Liver (tissue), 9 donors: ENCODE measurements around the gene CCDC85A. TPM values are rescaled to one million over a fixed set of nuclear protein-coding genes. Genes with fewer than 3 reads are reported as not detected.

Experiments used
- DNase-seq: peaks from one replicate; pipeline ENCODE4 v3.0.0-alpha.2; 2017; ENCODE audit warnings: low spot score
- H3K27ac ChIP-seq, 2 donors: one replicate each; pipeline ENCODE4 v1.7.0; 2013; ENCODE audit warnings: inconsistent platforms in 2 of 2, low read length in 2 of 2, control low read depth in 1 of 2, low read depth in 1 of 2, mild to moderate bottlenecking in 1 of 2
- H3K27me3 ChIP-seq, 4 donors: one replicate each; pipeline versions ENCODE4 v1.6.1 to v1.7.0; 2013; ENCODE audit warnings: low read length in 3 of 4, inconsistent platforms in 1 of 4, mild to moderate bottlenecking in 1 of 4, moderate library complexity in 1 of 4; ENCODE audit not compliant: control insufficient read depth in 4 of 4, insufficient read depth in 4 of 4
- H3K36me3 ChIP-seq, 4 donors: one replicate each; pipeline versions ENCODE4 v1.6.1 to v1.7.0; 2013; ENCODE audit warnings: low read length in 3 of 4, mild to moderate bottlenecking in 3 of 4, low read depth in 1 of 4, moderate library complexity in 1 of 4; ENCODE audit not compliant: control insufficient read depth in 4 of 4, insufficient read depth in 3 of 4
- H3K4me1 ChIP-seq, 4 donors: one replicate each; pipeline versions ENCODE4 v1.6.1 to v1.7.0; 2013; ENCODE audit warnings: low read length in 3 of 4, mild to moderate bottlenecking in 3 of 4, moderate library complexity in 1 of 4; ENCODE audit not compliant: control insufficient read depth in 4 of 4, insufficient read depth in 4 of 4
- H3K4me3 ChIP-seq, 3 donors: one replicate each; pipeline versions ENCODE4 v1.6.1 to v1.7.0; 2013; ENCODE audit warnings: low read length in 3 of 3, control low read depth in 1 of 3, low read depth in 1 of 3, mild to moderate bottlenecking in 1 of 3
- H3K9ac ChIP-seq, 2 donors: one replicate each; pipeline ENCODE4 v1.7.0; 2013; ENCODE audit warnings: low read length in 2 of 2, mild to moderate bottlenecking in 2 of 2, moderate library complexity in 2 of 2, control low read depth in 1 of 2, low read depth in 1 of 2
- H3K9me3 ChIP-seq, 4 donors: one replicate each; pipeline versions ENCODE4 v1.6.1 to v1.7.0; 2013; ENCODE audit warnings: low read length in 3 of 4; ENCODE audit not compliant: control insufficient read depth in 4 of 4
- ATF3 ChIP-seq: IDR thresholded peaks from 2 replicates; pipeline ENCODE4 v1.6.1; 2016; ENCODE audit warnings: antibody characterized with exemption
- EGR1 ChIP-seq, 2 donors: IDR thresholded peaks; 2 replicates each; pipeline ENCODE4 v1.6.1; 2016 to 2018; ENCODE audit warnings: antibody characterized with exemption in 2 of 2, low read depth in 2 of 2
- FOXA1 ChIP-seq: IDR thresholded peaks from 2 replicates; pipeline ENCODE4 v1.6.1; 2016; ENCODE audit warnings: antibody characterized with exemption
- FOXA2 ChIP-seq: IDR thresholded peaks from 2 replicates; pipeline ENCODE4 v1.6.1; 2016; ENCODE audit warnings: antibody characterized with exemption
- HNF4A ChIP-seq, 2 donors: conservative IDR thresholded peaks; 2 replicates each; pipeline ENCODE4 v1.6.1; 2016; ENCODE audit warnings: antibody characterized with exemption in 2 of 2, mild to moderate bottlenecking in 2 of 2
- HNF4G ChIP-seq: IDR thresholded peaks from 2 replicates; pipeline ENCODE4 v1.6.1; 2016; ENCODE audit warnings: antibody characterized with exemption
- JUND ChIP-seq, 2 donors: IDR thresholded peaks; 2 replicates each; pipeline ENCODE4 v1.6.1; 2016; ENCODE audit warnings: antibody characterized with exemption in 2 of 2
- RAD21 ChIP-seq, 2 donors: IDR thresholded peaks; 2 replicates each; pipeline ENCODE4 v1.6.1; 2016; ENCODE audit warnings: antibody characterized with exemption in 2 of 2, mild to moderate bottlenecking in 2 of 2
- RXRA ChIP-seq, 2 donors: IDR thresholded peaks; 2 replicates each; pipeline ENCODE4 v1.6.1; 2017 to 2018; ENCODE audit warnings: antibody characterized with exemption in 2 of 2, mild to moderate bottlenecking in 1 of 2
- SP1 ChIP-seq: IDR thresholded peaks from 2 replicates; pipeline ENCODE4 v1.6.1; 2018; ENCODE audit warnings: antibody characterized with exemption, mild to moderate bottlenecking
- WGBS: extraction: QIAGEN DNeasy Blood & Tissue Kit; methylation state at CpG from one replicate; pipeline ENCODE4 v1.1.7; 2013; 5-methylcytosine and 5-hydroxymethylcytosine counted together
- polyA plus RNA-seq, 2 donors: library from polyadenylated mRNA; stranded (reverse) in 1 of 2; unstranded in 1 of 2; fragments of 200-250 nt in 1 of 2; fragments of >200 nt in 1 of 2; fragmentation: Nextera tagmentation in 1 of 2; extraction: Ambion mirVana in 1 of 2; gene quantifications; one replicate each; pipeline versions ENCODE4 v1.2.1 to v1.2.3, GENCODE V29; 2013 to 2015
- total RNA-seq, 2 donors: library from RNA; depleted of rRNA; stranded (reverse); fragments of >200 nt; gene quantifications; one replicate each; pipeline ENCODE4 v1.2.3, GENCODE V29; 2014
- TF ChIP-seq, protein P1 (sequence below): fragments of 150-350 bp; IDR thresholded peaks from 2 replicates; pipeline ENCODE4 v1.5.1; 2017; ENCODE audit warnings: improper control_type of control experiment, low read depth, low read length; ENCODE audit not compliant: missing input control
- TF ChIP-seq, protein P2 (sequence below): IDR thresholded peaks from 2 replicates; pipeline ENCODE4 v1.6.1; 2016; ENCODE audit warnings: antibody characterized with exemption, mild to moderate bottlenecking
- donor health status: healthy.
- donor health status: healthy.
- donor health status: healthy.
- donor health status: healthy.
- donor health status: healthy.

Gene CCDC85A
- total and polyA plus RNA-seq, 4 donors, result 0.05 to 0.17 (median 0.10) TPM

DNA sequence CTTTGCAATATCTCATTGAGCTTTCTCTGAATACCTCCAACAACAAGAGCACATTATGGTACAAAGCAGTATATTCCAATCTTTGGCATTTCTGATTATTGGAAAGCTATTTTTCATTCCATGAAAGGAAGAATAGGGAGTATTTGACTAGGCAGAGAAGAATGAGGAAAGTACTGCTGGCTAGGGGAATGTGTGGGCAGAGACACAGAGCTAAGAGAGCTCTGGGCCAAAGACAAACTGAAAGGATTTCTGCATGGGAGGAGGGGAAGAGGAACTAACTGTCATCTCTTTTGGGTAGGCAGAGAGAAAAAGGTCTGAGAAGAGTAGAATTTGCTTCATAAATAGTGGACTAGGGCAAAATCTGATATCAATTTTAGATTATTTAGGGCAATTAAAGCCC, 150.8 kb downstream of the CCDC85A start:
- Histone ChIP-seq H3K9me3 (no peaks in the 10 kb centered on the region), H3K27ac (no peak overlapping the region), H3K27me3 (no peaks in the 10 kb centered on the region), H3K4me1 (no peaks in the 10 kb centered on the region), H3K36me3 (no peaks in the 10 kb centered on the region), H3K4me3 (no peak overlapping the region), H3K9ac (no peak overlapping the region)
- DNase-seq, result no peak
- TF ChIP-seq ATF3 (no peak), JUND (IDR thresholded peaks at IDR 0.05) (no peak), RXRA (IDR thresholded peaks at IDR 0.05) (no peak), HNF4G (no peak), HNF4A (conservative IDR thresholded peaks at IDR 0.05) (no peak)
- TF ChIP-seq, protein P1, sequence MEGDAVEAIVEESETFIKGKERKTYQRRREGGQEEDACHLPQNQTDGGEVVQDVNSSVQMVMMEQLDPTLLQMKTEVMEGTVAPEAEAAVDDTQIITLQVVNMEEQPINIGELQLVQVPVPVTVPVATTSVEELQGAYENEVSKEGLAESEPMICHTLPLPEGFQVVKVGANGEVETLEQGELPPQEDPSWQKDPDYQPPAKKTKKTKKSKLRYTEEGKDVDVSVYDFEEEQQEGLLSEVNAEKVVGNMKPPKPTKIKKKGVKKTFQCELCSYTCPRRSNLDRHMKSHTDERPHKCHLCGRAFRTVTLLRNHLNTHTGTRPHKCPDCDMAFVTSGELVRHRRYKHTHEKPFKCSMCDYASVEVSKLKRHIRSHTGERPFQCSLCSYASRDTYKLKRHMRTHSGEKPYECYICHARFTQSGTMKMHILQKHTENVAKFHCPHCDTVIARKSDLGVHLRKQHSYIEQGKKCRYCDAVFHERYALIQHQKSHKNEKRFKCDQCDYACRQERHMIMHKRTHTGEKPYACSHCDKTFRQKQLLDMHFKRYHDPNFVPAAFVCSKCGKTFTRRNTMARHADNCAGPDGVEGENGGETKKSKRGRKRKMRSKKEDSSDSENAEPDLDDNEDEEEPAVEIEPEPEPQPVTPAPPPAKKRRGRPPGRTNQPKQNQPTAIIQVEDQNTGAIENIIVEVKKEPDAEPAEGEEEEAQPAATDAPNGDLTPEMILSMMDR, result no peak
- TF ChIP-seq, protein P2, sequence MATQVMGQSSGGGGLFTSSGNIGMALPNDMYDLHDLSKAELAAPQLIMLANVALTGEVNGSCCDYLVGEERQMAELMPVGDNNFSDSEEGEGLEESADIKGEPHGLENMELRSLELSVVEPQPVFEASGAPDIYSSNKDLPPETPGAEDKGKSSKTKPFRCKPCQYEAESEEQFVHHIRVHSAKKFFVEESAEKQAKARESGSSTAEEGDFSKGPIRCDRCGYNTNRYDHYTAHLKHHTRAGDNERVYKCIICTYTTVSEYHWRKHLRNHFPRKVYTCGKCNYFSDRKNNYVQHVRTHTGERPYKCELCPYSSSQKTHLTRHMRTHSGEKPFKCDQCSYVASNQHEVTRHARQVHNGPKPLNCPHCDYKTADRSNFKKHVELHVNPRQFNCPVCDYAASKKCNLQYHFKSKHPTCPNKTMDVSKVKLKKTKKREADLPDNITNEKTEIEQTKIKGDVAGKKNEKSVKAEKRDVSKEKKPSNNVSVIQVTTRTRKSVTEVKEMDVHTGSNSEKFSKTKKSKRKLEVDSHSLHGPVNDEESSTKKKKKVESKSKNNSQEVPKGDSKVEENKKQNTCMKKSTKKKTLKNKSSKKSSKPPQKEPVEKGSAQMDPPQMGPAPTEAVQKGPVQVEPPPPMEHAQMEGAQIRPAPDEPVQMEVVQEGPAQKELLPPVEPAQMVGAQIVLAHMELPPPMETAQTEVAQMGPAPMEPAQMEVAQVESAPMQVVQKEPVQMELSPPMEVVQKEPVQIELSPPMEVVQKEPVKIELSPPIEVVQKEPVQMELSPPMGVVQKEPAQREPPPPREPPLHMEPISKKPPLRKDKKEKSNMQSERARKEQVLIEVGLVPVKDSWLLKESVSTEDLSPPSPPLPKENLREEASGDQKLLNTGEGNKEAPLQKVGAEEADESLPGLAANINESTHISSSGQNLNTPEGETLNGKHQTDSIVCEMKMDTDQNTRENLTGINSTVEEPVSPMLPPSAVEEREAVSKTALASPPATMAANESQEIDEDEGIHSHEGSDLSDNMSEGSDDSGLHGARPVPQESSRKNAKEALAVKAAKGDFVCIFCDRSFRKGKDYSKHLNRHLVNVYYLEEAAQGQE, result no peak

- Histone ChIP-seq H3K9ac (no peak overlapping the region), H3K27ac (no peak overlapping the region), H3K9me3 (no peaks in the 10 kb centered on the region), H3K4me1 (no peaks in the 10 kb centered on the region), H3K36me3 (no peaks in the 10 kb centered on the region), H3K27me3 (no peaks in the 10 kb centered on the region), H3K4me3 (no peak overlapping the region)
- TF ChIP-seq SP1, result no peak
- no peak for TF ChIP-seq FOXA2
- no peak for TF ChIP-seq JUND (IDR thresholded peaks at IDR 0.05)
- no peak for TF ChIP-seq RXRA (IDR thresholded peaks at IDR 0.05)
- TF ChIP-seq, protein P1, result no peak
- no peak for TF ChIP-seq RAD21 (IDR thresholded peaks at IDR 0.05)
- TF ChIP-seq ATF3, result no peak
- no peak for TF ChIP-seq HNF4A (conservative IDR thresholded peaks at IDR 0.05)
- TF ChIP-seq FOXA1, result no peak
- no peak for TF ChIP-seq EGR1 (IDR thresholded peaks at IDR 0.05; ENCODE audit: low read depth in 2 of 2)
- WGBS, result 94% methylated on average over 3 of the region's 3 CpGs
- no peak for DNase-seq
Measured at GRCh38 chr2:56335101-56335500, 151.3 kb downstream of the CCDC85A start.
